ENCODE data around the gene SYNPO. TPM values are rescaled to one million over a fixed set of nuclear protein-coding genes. Genes with fewer than 3 reads are reported as not detected.

The SYNPO gene
- total and polyA plus RNA-seq, 8 donors: 23.3 to 68.3 (median 28.8) TPM

- Histone ChIP-seq H3K9me3 (no peaks in the 10 kb centered on the region), H3K27me3 (no peaks in the 10 kb centered on the region), H3K4me3 (no peak overlapping the region), H3K36me3 (peaks cover 0 to 20% (median 0%) of the 10 kb centered on the region in 3 donors), H3K4me1 (no peaks in the 10 kb centered on the region), H3K27ac (no peak overlapping the region)
- 78 to 81% methylated on average over 5 of the region's 5 CpGs for WGBS, 2 donors
- DNase-seq: no peak
- no peak for ATAC-seq
- TF ChIP-seq CTCF (IDR thresholded peaks at IDR 0.05): no peak
- intact Hi-C loops (cut with DNase I): no loop called here
- no peak for FAIRE-seq
Observed at GRCh38 chr5:150653145-150653761, 12.8 kb downstream of the SYNPO start.

DNA sequence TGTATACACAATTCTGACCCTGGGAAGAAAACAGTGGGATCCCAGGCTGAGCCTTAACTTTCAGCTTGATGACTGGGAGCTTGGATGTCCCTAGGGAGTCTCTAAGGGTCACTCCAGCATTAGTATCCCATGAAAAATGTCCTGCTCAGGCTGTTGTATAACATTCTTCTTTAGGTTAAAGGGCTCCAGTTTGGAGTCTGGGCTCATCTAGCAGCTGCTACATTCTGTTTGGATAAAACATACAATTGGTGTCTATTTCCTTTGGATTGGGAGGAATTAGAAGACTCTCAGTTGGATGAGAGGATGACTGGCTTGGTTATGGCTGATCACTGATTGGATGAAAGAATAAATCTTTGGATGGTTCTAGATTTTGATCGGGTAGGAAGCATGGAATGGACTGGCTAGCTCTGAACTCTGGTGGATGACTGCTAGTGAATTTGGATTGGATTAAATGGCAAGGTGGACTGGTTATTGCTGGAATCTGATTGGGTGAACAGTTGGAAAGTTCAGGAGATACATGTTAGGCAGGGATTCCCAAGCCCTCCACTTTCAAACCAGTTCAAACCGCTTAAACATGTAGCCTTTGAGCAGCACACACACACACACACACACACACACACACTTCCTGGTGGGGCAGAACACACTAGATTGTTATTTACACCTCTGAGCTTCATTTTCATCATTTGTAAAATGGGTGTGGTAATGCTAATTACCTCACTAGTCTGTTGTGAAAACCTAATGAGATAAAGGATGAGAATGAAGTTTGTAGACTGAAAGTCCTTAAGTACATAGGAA lies 13.5 kb downstream of the SYNPO start:
- no peak for DNase-seq
- 78 to 84% methylated on average over 2 of the region's 2 CpGs for WGBS, 2 donors
- Histone ChIP-seq H3K9me3 (no peaks in the 10 kb centered on the region), H3K4me1 (no peaks in the 10 kb centered on the region), H3K27me3 (no peaks in the 10 kb centered on the region), H3K4me3 (no peak overlapping the region), H3K36me3 (peaks cover 0 to 13% (median 0%) of the 10 kb centered on the region in 3 donors), H3K27ac (no peak overlapping the region)
- intact Hi-C loops (cut with DNase I): no loop called here
- FAIRE-seq: no peak
- no peak for ATAC-seq
- TF ChIP-seq CTCF (IDR thresholded peaks at IDR 0.05): no peak

- Histone ChIP-seq H3K4me3 (no peak overlapping the region), H3K4me1 (no peaks in the 10 kb centered on the region), H3K9me3 (no peaks in the 10 kb centered on the region), H3K27ac (no peak overlapping the region), H3K36me3 (peaks cover 0 to 5% (median 0%) of the 10 kb centered on the region in 3 donors), H3K27me3 (no peaks in the 10 kb centered on the region)
- intact Hi-C loops (cut with DNase I): loop anchor here in 2 of 3 donors (5.0 kb wide), 1 partner anchor 93 kb away; no protein-coding TSS in a partner anchor
- ATAC-seq: no peak
- DNase-seq: peak in 1 of 6 donors; percentile 48
- no peak for FAIRE-seq
- TF ChIP-seq CTCF (IDR thresholded peaks at IDR 0.05): no peak
- WGBS, 2 donors: 83 to 84% methylated on average over 3 of the region's 3 CpGs
Observed at GRCh38 chr5:150655221-150655620, 14.8 kb downstream of the SYNPO start.

- intact Hi-C loops (cut with DNase I): loop anchor here in 2 of 3 donors (5.0 kb wide), 1 partner anchor 94 kb away; no protein-coding TSS in a partner anchor
- FAIRE-seq (no peak), ATAC-seq (peak; percentile 75 to 89 (median 88)), DNase-seq (peak; percentile 59 to 91 (median 82))
- 2 to 5% methylated on average over 76 to 99 of the region's 99 CpGs for WGBS, 2 donors
- no peaks in the 10 kb centered on the region for H3K4me1 ChIP-seq
- H3K4me3 ChIP-seq: peak overlapping the region; percentile 8 to 55 (median 33)
- H3K9me3 ChIP-seq: no peaks in the 10 kb centered on the region
- peak overlapping the region in 1 of 4 donors; percentile 41 for H3K27ac ChIP-seq
- no peaks in the 10 kb centered on the region for H3K36me3 ChIP-seq
- no peaks in the 10 kb centered on the region for H3K27me3 ChIP-seq
- peak; percentile 41 to 56 (median 48) for TF ChIP-seq CTCF (IDR thresholded peaks at IDR 0.05)
Observed at GRCh38 chr5:150656191-150657132, 16.0 kb downstream of the SYNPO start.

All from pancreas (tissue), 10 donors.